HepG2 (cell line): Measurements from ENCODE around the gene ZNF507. TPM values are rescaled to one million over a fixed set of nuclear protein-coding genes. Genes with fewer than 3 reads are reported as not detected.

Experiments
- ATAC-seq: fragments of 200-7000 bp; cut with Tn5 transposase; 3 replicates; pipeline ENCODE4 v1.9.1; 2020; ENCODE audit warnings: mild to moderate bottlenecking, moderate library complexity
- BruUV-seq: library from RNA; stranded (reverse); fragments of 400-500 nt; replicated peaks from 2 replicates; lab custom pipeline; 2021; lab: Mats Ljungman, UMichigan
- CTCF ChIA-PET: fragments of 300-600 bp; formaldehyde crosslinking; extraction: SDS; loops from one replicate; lab custom pipeline; 2021; ENCODE audit warnings: low total read pairs, inconsistent platforms, low intra/inter-chr PET ratio; lab: Yijun Ruan, JAX
- POLR2A ChIA-PET: fragments of 350-600 bp; sonication (Branson Sonifier 250); formaldehyde crosslinking; loops from one replicate; lab custom pipeline; 2020; ENCODE audit warnings: antibody characterized with exemption, inconsistent platforms; lab: Yijun Ruan, JAX
- DNase-seq: peaks from one replicate; pipeline ENCODE4 v3.0.0-alpha.2; 2015; ENCODE audit warnings: low spot score
- FAIRE-seq: peaks from 3 replicates; lab custom pipeline; 2011; peaks lifted over from hg19 to GRCh38; lab: Jason Lieb, UNC
- H2AFZ ChIP-seq: one replicate; pipeline ENCODE4 v1.6.1; 2011; ENCODE audit warnings: low read length, inconsistent platforms
- H3K27ac ChIP-seq: fragments of 300-600 bp; 3 replicates; pipeline ENCODE4 v1.8.0; 2011; ENCODE audit warnings: mixed run types, mild to moderate bottlenecking, mixed read lengths, low read length, inconsistent platforms; ENCODE audit not compliant: insufficient read depth; ENCODE audit errors: extremely low read length
- H3K27me3 ChIP-seq, 2 experiments: fragments of 200-600 bp in 1 of 2; 2 replicates in 1 of 2; 3 replicates in 1 of 2; pipeline versions ENCODE4 v1.6.0 to v1.8.0; 2011; ENCODE audit warnings: low read length in 2 of 2, mild to moderate bottlenecking in 2 of 2, moderate library complexity in 2 of 2, inconsistent platforms in 1 of 2; ENCODE audit not compliant: insufficient read depth in 2 of 2, control insufficient read depth in 1 of 2
- H3K36me3 ChIP-seq, 2 experiments: fragments of 200-600 bp in 1 of 2; replicated peaks in 1 of 2; 2 replicates in 1 of 2; 3 replicates in 1 of 2; pipeline versions ENCODE4 v1.5.1 to v1.8.0; 2011; ENCODE audit warnings: low read length in 2 of 2, inconsistent platforms in 1 of 2; ENCODE audit not compliant: insufficient read depth in 2 of 2, control insufficient read depth in 1 of 2
- H3K4me1 ChIP-seq: 2 replicates; pipeline ENCODE4 v1.5.1; 2012; ENCODE audit warnings: low read length, inconsistent platforms; ENCODE audit not compliant: insufficient read depth
- H3K4me2 ChIP-seq: 2 replicates; pipeline ENCODE4 v1.6.0; 2011; ENCODE audit warnings: low read depth, low read length, inconsistent platforms
- H3K4me3 ChIP-seq, 3 experiments: fragments of 200-600 bp in 1 of 3; sonication (generic), shearing (Covaris generic) in 1 of 3; replicated peaks in 1 of 3; 2 replicates each; pipeline ENCODE4 v1.5.1; 2011 to 2016; ENCODE audit warnings: low read length in 3 of 3, inconsistent platforms in 2 of 3, low read depth in 2 of 3, mild to moderate bottlenecking in 2 of 3, control low read depth in 1 of 3, mixed read lengths in 1 of 3; ENCODE audit not compliant: insufficient read depth in 1 of 3
- H3K79me2 ChIP-seq: one replicate; pipeline ENCODE4 v1.6.1; 2011; ENCODE audit warnings: low read length, inconsistent platforms; ENCODE audit not compliant: insufficient read depth
- H3K9ac ChIP-seq: 2 replicates; pipeline ENCODE4 v1.6.0; 2011; ENCODE audit warnings: mild to moderate bottlenecking, low read depth, low read length, inconsistent platforms; ENCODE audit not compliant: insufficient read depth
- H3K9me3 ChIP-seq: 2 replicates; pipeline ENCODE4 v1.5.1; 2012; ENCODE audit warnings: mild to moderate bottlenecking, low read length
- H4K20me1 ChIP-seq: 2 replicates; pipeline ENCODE4 v1.6.0; 2011; ENCODE audit warnings: inconsistent platforms, mild to moderate bottlenecking, low read length, moderate library complexity; ENCODE audit not compliant: insufficient read depth
- RXRA ChIP-seq: sonication (generic); formaldehyde crosslinking; IDR thresholded peaks from 2 replicates; pipeline ENCODE4 v1.5.1; 2020; ENCODE audit warnings: missing genetic modification reagents
- ZMYM4 ChIP-seq: sonication (generic); formaldehyde crosslinking; IDR thresholded peaks from 2 replicates; pipeline ENCODE4 v1.8.1; 2023; ENCODE audit warnings: mild to moderate bottlenecking, missing genetic modification reagents
- ZNF121 ChIP-seq: sonication (generic); formaldehyde crosslinking; IDR thresholded peaks from 2 replicates; pipeline ENCODE4 v1.5.0; 2020; ENCODE audit warnings: mild to moderate bottlenecking, missing genetic modification reagents
- ZNF598 ChIP-seq: sonication (generic); formaldehyde crosslinking; IDR thresholded peaks from 2 replicates; pipeline ENCODE4 v1.5.1; 2020; ENCODE audit warnings: mild to moderate bottlenecking, missing genetic modification reagents, borderline replicate concordance
- ZNF687 ChIP-seq: sonication (generic); formaldehyde crosslinking; IDR thresholded peaks from 2 replicates; pipeline ENCODE4 v1.5.1; 2020; ENCODE audit warnings: mild to moderate bottlenecking, missing genetic modification reagents, moderate library complexity
- WGBS: methylation state at CpG from one replicate; pipeline ENCODE4 v1.1.6; 2017; ENCODE audit warnings: low lambda C conversion rate; 5-methylcytosine and 5-hydroxymethylcytosine counted together
- in situ Hi-C: cut with HindIII; loops from 2 replicates; pipeline ENCODE4 v1.10.0; 2017; ENCODE audit warnings: low pct_unique_long_range_greater_than_20kb; ENCODE audit not compliant: extremely low pct_ligation_motif_present
- intact Hi-C: fragments of 100-400 bp; cut with micrococcal nuclease; formaldehyde crosslinking; loops from one replicate; pipeline ENCODE4 v1.10.0; 2022; ENCODE audit not compliant: unreplicated experiment
- polyA plus RNA-seq, 8 experiments: library from polyadenylated mRNA; depleted of rRNA in 3 of 8; stranded (reverse) in 7 of 8; unstranded in 1 of 8; fragments of >200 nt; fragmentation: Illumina TruSeq in 4 of 8; extraction: Trizol in 4 of 8; gene quantifications; 2 replicates each; pipeline versions ENCODE4 v1.2.1 to v1.2.3, GENCODE V29; 2011 to 2016; ENCODE audit warnings: low read depth in 4 of 8, missing spikeins in 1 of 8, mixed read lengths in 1 of 8; ENCODE audit not compliant: insufficient read depth in 1 of 8
- total RNA-seq, 5 experiments: library from RNA; depleted of rRNA; stranded (reverse); fragments of >200 nt; fragmentation: Illumina TruSeq; extraction: Trizol; gene quantifications; 2 replicates each; pipeline ENCODE4 v1.2.3, GENCODE V29; 2016; ENCODE audit warnings: low read depth in 1 of 5
- TF ChIP-seq, protein P1 (sequence below): sonication (generic); formaldehyde crosslinking; IDR thresholded peaks from 2 replicates; pipeline ENCODE4 v1.5.0; 2020; ENCODE audit warnings: mild to moderate bottlenecking, missing genetic modification reagents

ZNF507 gene
- total and polyA plus RNA-seq, 2 of the 13 experiments (the other 11 are each of a cell fraction or from before 2014, with no cell fraction given): 7.3 to 10.9 TPM

GRCh38 chr19:32406161-32407003 lies 61.0 kb downstream of the ZNF507 start (continued):
- 0 out of 2 replicates have a peak, but pooled peaks have one; percentile 14 for TF ChIP-seq ZNF687 (CRISPR knock-in tag)
- no peak for TF ChIP-seq RXRA (CRISPR knock-in tag)
- TF ChIP-seq ZMYM4 (CRISPR knock-in tag): 0 out of 2 replicates have a peak, but pooled peaks have one; percentile 6

- Histone ChIP-seq H3K27me3 (no peaks in the 10 kb centered on the region; a peak in 1 of 5 replicates), H3K4me2 (peak overlapping the region; percentile 84), H3K9ac (peak overlapping the region; percentile 98), H2AFZ (no peak overlapping the region), H3K27ac (no peak overlapping the region), H3K4me3 (peak overlapping the region in 1 of 3 experiments; percentile 90; a peak in 2 of 6 replicates), H4K20me1 (no peaks in the 10 kb centered on the region), H3K79me2 (peaks cover 24% of the 10 kb centered on the region), H3K4me1 (peaks cover 37% of the 10 kb centered on the region), H3K36me3 (peaks cover 9 to 30% of the 10 kb centered on the region in 2 experiments), H3K9me3 (no peaks in the 10 kb centered on the region)
- TF ChIP-seq, protein P1, sequence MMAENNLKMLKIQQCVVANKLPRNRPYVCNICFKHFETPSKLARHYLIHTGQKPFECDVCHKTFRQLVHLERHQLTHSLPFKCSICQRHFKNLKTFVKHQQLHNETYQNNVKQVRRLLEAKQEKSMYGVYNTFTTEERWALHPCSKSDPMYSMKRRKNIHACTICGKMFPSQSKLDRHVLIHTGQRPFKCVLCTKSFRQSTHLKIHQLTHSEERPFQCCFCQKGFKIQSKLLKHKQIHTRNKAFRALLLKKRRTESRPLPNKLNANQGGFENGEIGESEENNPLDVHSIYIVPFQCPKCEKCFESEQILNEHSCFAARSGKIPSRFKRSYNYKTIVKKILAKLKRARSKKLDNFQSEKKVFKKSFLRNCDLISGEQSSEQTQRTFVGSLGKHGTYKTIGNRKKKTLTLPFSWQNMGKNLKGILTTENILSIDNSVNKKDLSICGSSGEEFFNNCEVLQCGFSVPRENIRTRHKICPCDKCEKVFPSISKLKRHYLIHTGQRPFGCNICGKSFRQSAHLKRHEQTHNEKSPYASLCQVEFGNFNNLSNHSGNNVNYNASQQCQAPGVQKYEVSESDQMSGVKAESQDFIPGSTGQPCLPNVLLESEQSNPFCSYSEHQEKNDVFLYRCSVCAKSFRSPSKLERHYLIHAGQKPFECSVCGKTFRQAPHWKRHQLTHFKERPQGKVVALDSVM (CRISPR knock-in tag): 0 out of 2 replicates have a peak, but pooled peaks have one; percentile 12
- no peak for TF ChIP-seq ZNF598 (CRISPR knock-in tag)
- TF ChIP-seq ZNF121: peak; percentile 78
- ATAC-seq: no peak
- intact Hi-C loops: loop anchor here (5.0 kb wide), 1 partner anchor 35 kb away; no protein-coding TSS in a partner anchor
- peak; percentile 16 for DNase-seq
- BruUV-seq: TSS peak; percentile 47
- POLR2A ChIA-PET: no interaction called here
- WGBS: 84% methylated on average over 19 of the region's 19 CpGs
- in situ Hi-C loops: loop anchor here (5.0 kb wide), 1 partner anchor 175 kb away; the partner anchor contains the start of gene PDCD5
- FAIRE-seq: no peak
- CTCF ChIA-PET: no interaction called here
Measured at GRCh38 chr19:32407004-32407992, 61.9 kb downstream of the ZNF507 start.
